Smooth muscle cell (in vitro differentiated cells): Measurements from ENCODE around the gene ZNF345. TPM values are rescaled to one million over a fixed set of nuclear protein-coding genes. Genes with fewer than 3 reads are reported as not detected.

ENCODE experiments used
- DNase-seq: peaks from one replicate; lab custom pipeline; 2025; ENCODE audit not compliant: unreplicated experiment; lab: John Stamatoyannopoulos, UW
- H2AFZ ChIP-seq: fragments of 200-600 bp; sonication (generic); 2 replicates; pipeline ENCODE4 v1.6.0; 2016; ENCODE audit warnings: antibody characterized with exemption, low read depth, mild to moderate bottlenecking
- H3F3A ChIP-seq: fragments of 200-600 bp; sonication (generic); 2 replicates; pipeline ENCODE4 v1.6.0; 2017; ENCODE audit warnings: antibody characterized with exemption, low read depth
- H3K27ac ChIP-seq: fragments of 200-600 bp; sonication (generic); 2 replicates; pipeline ENCODE4 v1.5.1; 2016; ENCODE audit warnings: low read depth, mild to moderate bottlenecking
- H3K27me3 ChIP-seq: fragments of 200-600 bp; sonication (generic); 2 replicates; pipeline ENCODE4 v1.6.1; 2016; ENCODE audit warnings: low read depth, mild to moderate bottlenecking
- H3K36me3 ChIP-seq: fragments of 200-600 bp; sonication (generic); 2 replicates; pipeline ENCODE4 v1.5.1; 2016; ENCODE audit warnings: low read depth
- H3K4me1 ChIP-seq: fragments of 200-600 bp; sonication (generic); 2 replicates; pipeline ENCODE4 v1.5.1; 2016; ENCODE audit warnings: low read depth
- H3K4me2 ChIP-seq: fragments of 200-600 bp; sonication (generic); 2 replicates; pipeline ENCODE4 v1.6.0; 2016; ENCODE audit warnings: mild to moderate bottlenecking
- H3K4me3 ChIP-seq: fragments of 200-600 bp; sonication (generic); 2 replicates; pipeline ENCODE4 v1.5.1; 2016; ENCODE audit warnings: mild to moderate bottlenecking
- H3K79me2 ChIP-seq: fragments of 200-600 bp; sonication (generic); 2 replicates; pipeline ENCODE4 v1.6.0; 2016; ENCODE audit warnings: low read depth, mild to moderate bottlenecking
- H3K9ac ChIP-seq: fragments of 200-600 bp; sonication (generic); 2 replicates; pipeline ENCODE4 v1.6.0; 2016; ENCODE audit warnings: low read depth
- H3K9me3 ChIP-seq: fragments of 200-600 bp; sonication (generic); replicated peaks from 2 replicates; pipeline ENCODE4 v1.5.1; 2016; ENCODE audit warnings: low read depth
- H4K20me1 ChIP-seq: fragments of 200-600 bp; sonication (generic); 2 replicates; pipeline ENCODE4 v1.6.0; 2016; ENCODE audit warnings: low read depth
- CTCF ChIP-seq: fragments of 200-600 bp; sonication (generic); IDR thresholded peaks from 2 replicates; pipeline ENCODE4 v1.5.1; 2017; ENCODE audit warnings: borderline replicate concordance, mild to moderate bottlenecking, antibody characterized with exemption; ENCODE audit not compliant: insufficient read depth, poor library complexity, severe bottlenecking
- WGBS: methylation state at CpG from one replicate; pipeline ENCODE4 v1.1.7; 2016; ENCODE audit warnings: low lambda C conversion rate; 5-methylcytosine and 5-hydroxymethylcytosine counted together
- polyA plus RNA-seq: library from polyadenylated mRNA; unstranded; fragments of >200 nt; fragmentation: Nextera tagmentation; extraction: Ambion mirVana; gene quantifications from 2 replicates; pipeline ENCODE4 v1.2.1, GENCODE V29; 2016
- total RNA-seq: library from RNA; depleted of rRNA; stranded (reverse); fragments of >200 nt; gene quantifications from 2 replicates; pipeline ENCODE4 v1.2.3, GENCODE V29; 2014

ZNF345 gene
- total and polyA plus RNA-seq, 2 experiments from 2014 or later: 1.7 to 4.8 TPM

DNA sequence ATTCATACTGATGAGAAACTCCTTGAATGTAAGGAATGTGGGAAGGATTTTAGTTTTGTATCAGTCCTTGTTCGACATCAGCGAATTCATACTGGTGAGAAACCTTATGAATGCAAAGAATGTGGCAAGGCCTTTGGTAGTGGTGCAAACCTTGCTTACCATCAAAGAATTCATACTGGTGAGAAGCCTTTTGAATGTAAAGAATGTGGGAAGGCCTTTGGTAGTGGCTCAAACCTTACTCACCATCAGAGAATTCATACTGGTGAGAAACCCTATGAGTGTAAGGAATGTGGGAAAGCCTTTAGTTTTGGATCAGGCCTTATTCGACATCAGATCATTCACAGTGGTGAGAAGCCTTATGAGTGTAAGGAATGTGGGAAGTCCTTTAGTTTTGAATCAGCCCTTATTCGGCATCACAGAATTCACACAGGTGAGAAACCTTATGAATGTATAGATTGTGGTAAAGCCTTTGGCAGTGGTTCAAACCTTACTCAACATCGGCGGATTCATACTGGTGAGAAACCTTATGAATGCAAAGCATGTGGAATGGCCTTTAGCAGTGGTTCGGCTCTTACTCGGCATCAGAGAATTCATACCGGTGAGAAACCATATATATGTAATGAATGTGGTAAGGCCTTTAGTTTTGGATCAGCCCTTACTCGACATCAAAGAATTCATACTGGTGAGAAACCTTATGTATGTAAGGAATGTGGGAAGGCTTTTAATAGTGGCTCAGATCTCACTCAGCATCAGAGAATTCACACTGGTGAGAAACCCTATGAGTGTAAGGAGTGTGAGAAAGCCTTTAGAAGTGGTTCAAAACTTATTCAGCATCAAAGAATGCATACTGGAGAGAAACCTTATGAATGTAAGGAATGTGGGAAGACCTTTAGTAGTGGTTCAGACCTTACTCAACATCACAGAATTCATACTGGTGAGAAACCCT lies 26.6 kb downstream of the ZNF345 start:
- no peak for DNase-seq
- H3K9me3 ChIP-seq: peaks cover 88% of the 10 kb centered on the region
- H3K79me2 ChIP-seq: peaks cover 3% of the 10 kb centered on the region
- no peak overlapping the region for H3K4me3 ChIP-seq
- no peak overlapping the region for H3K4me2 ChIP-seq
- no peaks in the 10 kb centered on the region for H3K27me3 ChIP-seq
- H4K20me1 ChIP-seq: no peaks in the 10 kb centered on the region
- no peak overlapping the region for H3K27ac ChIP-seq
- WGBS: 97% methylated on average over 10 of the region's 10 CpGs
- H3K9ac ChIP-seq: no peak overlapping the region
- peaks cover 72% of the 10 kb centered on the region for H3K36me3 ChIP-seq
- no peak overlapping the region for H2AFZ ChIP-seq
- no peaks in the 10 kb centered on the region for H3F3A ChIP-seq
- H3K4me1 ChIP-seq: no peaks in the 10 kb centered on the region
- TF ChIP-seq CTCF: no peak

GRCh38 chr19:36891768-36892357 lies 41.2 kb downstream of the ZNF345 start:
- Histone ChIP-seq H3K4me3 (no peak overlapping the region), H2AFZ (no peak overlapping the region), H3K36me3 (peaks cover 80% of the 10 kb centered on the region), H4K20me1 (no peaks in the 10 kb centered on the region), H3K27me3 (no peaks in the 10 kb centered on the region), H3F3A (no peaks in the 10 kb centered on the region), H3K4me1 (no peaks in the 10 kb centered on the region), H3K79me2 (no peaks in the 10 kb centered on the region), H3K4me2 (no peak overlapping the region), H3K9me3 (peaks cover 96% of the 10 kb centered on the region), H3K27ac (no peak overlapping the region), H3K9ac (no peak overlapping the region)
- 94% methylated on average over 3 of the region's 3 CpGs for WGBS
- no peak for DNase-seq
- no peak for TF ChIP-seq CTCF

DNA sequence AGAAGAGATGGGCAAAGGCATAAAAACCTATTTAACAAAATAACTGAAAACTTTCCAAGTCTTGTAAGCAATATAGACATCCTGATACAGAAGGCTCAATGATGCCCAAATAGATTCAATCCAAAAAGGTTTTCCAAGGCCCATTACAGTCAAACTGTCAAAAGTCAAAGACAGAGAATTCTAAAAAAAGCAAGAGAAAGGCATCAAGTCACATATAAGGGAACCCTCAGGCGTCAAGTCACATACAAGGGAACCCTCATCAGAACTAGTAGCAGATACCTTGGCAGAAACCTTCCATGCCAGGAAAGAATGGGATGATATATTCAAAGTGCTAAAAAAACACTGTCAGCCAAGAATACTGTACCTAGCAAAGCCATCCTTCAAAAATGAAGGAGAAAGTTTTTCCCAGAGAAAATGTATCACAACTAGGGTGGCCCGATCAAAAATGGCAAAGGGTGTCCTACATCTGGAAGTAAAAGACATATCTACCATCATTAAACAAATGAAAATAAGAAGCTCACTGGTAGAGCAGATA lies 44.2 kb downstream of the ZNF345 start:
- 94% methylated on average over 2 of the region's 2 CpGs for WGBS
- H3K4me1 ChIP-seq: no peaks in the 10 kb centered on the region
- H3K9me3 ChIP-seq: peaks cover 91% of the 10 kb centered on the region
- no peak for TF ChIP-seq CTCF
- DNase-seq: no peak
- H2AFZ ChIP-seq: no peak overlapping the region
- no peak overlapping the region for H3K27ac ChIP-seq
- H3K36me3 ChIP-seq: peaks cover 86% of the 10 kb centered on the region
- H3K4me2 ChIP-seq: no peak overlapping the region
- H3K79me2 ChIP-seq: no peaks in the 10 kb centered on the region
- no peak overlapping the region for H3K9ac ChIP-seq
- no peak overlapping the region for H3K4me3 ChIP-seq
- H4K20me1 ChIP-seq: no peaks in the 10 kb centered on the region
- no peaks in the 10 kb centered on the region for H3F3A ChIP-seq
- H3K27me3 ChIP-seq: no peaks in the 10 kb centered on the region
